Measurements from ENCODE around the gene DHX8. TPM values are rescaled to one million over a fixed set of nuclear protein-coding genes. Genes with fewer than 3 reads are reported as not detected.

The DHX8 gene
- polyA plus RNA-seq, 1 donor (not counting 4 experiments of a cell fraction or from before 2014, with no cell fraction given): 30.1 TPM

- Histone ChIP-seq H3K4me1 (ENCODE audit: control insufficient read depth, extremely low read depth, insufficient read depth, low read length) (peaks cover 9% of the 10 kb centered on the region), H3K36me3 (ENCODE audit: control insufficient read depth in 2 of 2, extremely low read depth in 1 of 2, insufficient read depth in 2 of 2, low read length in 2 of 2) (no peaks in the 10 kb centered on the region), H3K27me3 (ENCODE audit: control insufficient read depth, extremely low read depth, insufficient read depth, low read length) (no peaks in the 10 kb centered on the region), H3K79me2 (ENCODE audit: control insufficient read depth, insufficient read depth, low read length) (no peaks in the 10 kb centered on the region), H3K9me1 (ENCODE audit: control insufficient read depth, extremely low read depth, insufficient read depth, low read length) (no peaks in the 10 kb centered on the region), H3K9me3 (ENCODE audit: control insufficient read depth, low read depth, low read length) (no peaks in the 10 kb centered on the region), H3K4me3 (ENCODE audit: control insufficient read depth in 2 of 3, extremely low read depth in 1 of 3, insufficient read depth in 2 of 3, low read depth in 1 of 3, low read length in 3 of 3) (no peak overlapping the region), H3K4me2 (ENCODE audit: control insufficient read depth, extremely low read depth, insufficient read depth, low read depth, low read length) (peak overlapping the region; percentile 29), H3K27ac (ENCODE audit: control insufficient read depth, insufficient read depth, low read length) (no peak overlapping the region), H2AFZ (ENCODE audit: control insufficient read depth, low read length) (peak overlapping the region; percentile 39), H3K9ac (ENCODE audit: control insufficient read depth, extremely low read depth, insufficient read depth, low read length) (no peak overlapping the region), H4K20me1 (ENCODE audit: control insufficient read depth, extremely low read depth, insufficient read depth, low read length) (no peaks in the 10 kb centered on the region)
- TF ChIP-seq EZH2 (IDR thresholded peaks at IDR 0.05; ENCODE audit: low read length) (no peak), CTCF (optimal IDR thresholded peaks at IDR 0.05 in 1 of 3, IDR thresholded peaks at IDR 0.05 in 1 of 3, conservative IDR thresholded peaks at IDR 0.05 in 1 of 3; ENCODE audit: extremely low read depth in 1 of 3, insufficient read depth in 2 of 3, low read length in 3 of 3) (no peak)
- DNase-seq (ENCODE audit: low read depth, low spot score): no peak
- dilution Hi-C loops (cut with MboI; ENCODE audit: extremely low pct_ligation_motif_present, low sequenced_read_pairs): no loop called here
- FAIRE-seq: peak; percentile 44
Observed at GRCh38 chr17:43477832-43478634, 5.7 kb upstream of the DHX8 start.

GRCh38 chr17:43479948-43480347 is 3.8 kb upstream of the DHX8 start:
- H3K79me2 ChIP-seq (ENCODE audit: control insufficient read depth, insufficient read depth, low read length): peaks cover 11% of the 10 kb centered on the region
- H3K27me3 ChIP-seq (ENCODE audit: control insufficient read depth, extremely low read depth, insufficient read depth, low read length): no peaks in the 10 kb centered on the region
- no peak overlapping the region for H3K4me3 ChIP-seq (ENCODE audit: control insufficient read depth in 2 of 3, extremely low read depth in 1 of 3, insufficient read depth in 2 of 3, low read depth in 1 of 3, low read length in 3 of 3)
- H3K4me1 ChIP-seq (ENCODE audit: control insufficient read depth, extremely low read depth, insufficient read depth, low read length): peaks cover 17% of the 10 kb centered on the region
- FAIRE-seq (no peak), DNase-seq (ENCODE audit: low read depth, low spot score) (no peak)
- H2AFZ ChIP-seq (ENCODE audit: control insufficient read depth, low read length): no peak overlapping the region
- no peak overlapping the region for H3K4me2 ChIP-seq (ENCODE audit: control insufficient read depth, extremely low read depth, insufficient read depth, low read depth, low read length)
- H3K27ac ChIP-seq (ENCODE audit: control insufficient read depth, insufficient read depth, low read length): no peak overlapping the region
- no peak overlapping the region for H3K9ac ChIP-seq (ENCODE audit: control insufficient read depth, extremely low read depth, insufficient read depth, low read length)
- TF ChIP-seq CTCF (optimal IDR thresholded peaks at IDR 0.05 in 1 of 3, IDR thresholded peaks at IDR 0.05 in 1 of 3, conservative IDR thresholded peaks at IDR 0.05 in 1 of 3; ENCODE audit: extremely low read depth in 1 of 3, insufficient read depth in 2 of 3, low read length in 3 of 3) (no peak), EZH2 (IDR thresholded peaks at IDR 0.05; ENCODE audit: low read length) (no peak)
- dilution Hi-C loops (cut with MboI; ENCODE audit: extremely low pct_ligation_motif_present, low sequenced_read_pairs): no loop called here
- no peaks in the 10 kb centered on the region for H3K9me1 ChIP-seq (ENCODE audit: control insufficient read depth, extremely low read depth, insufficient read depth, low read length)
- H4K20me1 ChIP-seq (ENCODE audit: control insufficient read depth, extremely low read depth, insufficient read depth, low read length): no peaks in the 10 kb centered on the region
- no peaks in the 10 kb centered on the region for H3K36me3 ChIP-seq (ENCODE audit: control insufficient read depth in 2 of 2, extremely low read depth in 1 of 2, insufficient read depth in 2 of 2, low read length in 2 of 2)
- no peaks in the 10 kb centered on the region for H3K9me3 ChIP-seq (ENCODE audit: control insufficient read depth, low read depth, low read length)
